Lung (tissue), 12 donors: ENCODE data around the gene RPL13A. TPM values are rescaled to one million over a fixed set of nuclear protein-coding genes. Genes with fewer than 3 reads are reported as not detected.
A peak's percentile ranks its signal among the peaks of the same experiment; 100 is the strongest.

Experiments used
- ATAC-seq: fragments of 200-7000 bp; cut with Tn5 transposase; one replicate; pipeline ENCODE4 v1.9.1; 2020; ENCODE audit warnings: moderate number of reproducible peaks; ENCODE audit not compliant: insufficient read depth, low FRiP score
- DNase-seq, 3 donors: peaks; one replicate each; pipeline ENCODE4 v3.0.0-alpha.2; 2013 to 2017
- H3K27ac ChIP-seq, 2 donors: one replicate each; pipeline ENCODE4 v1.5.1; 2013; ENCODE audit warnings: mild to moderate bottlenecking in 2 of 2, moderate library complexity in 2 of 2, control low read depth in 1 of 2, inconsistent platforms in 1 of 2, low read depth in 1 of 2, low read length in 1 of 2
- H3K27me3 ChIP-seq, 3 donors: one replicate each; pipeline ENCODE4 v1.5.1; 2013; ENCODE audit warnings: low read length in 2 of 3; ENCODE audit not compliant: control insufficient read depth in 3 of 3, insufficient read depth in 3 of 3
- H3K36me3 ChIP-seq, 4 donors: one replicate each; pipeline ENCODE4 v1.5.1; 2013; ENCODE audit warnings: low read length in 4 of 4, mild to moderate bottlenecking in 1 of 4, moderate library complexity in 1 of 4; ENCODE audit not compliant: control insufficient read depth in 4 of 4, insufficient read depth in 4 of 4
- H3K4me1 ChIP-seq, 5 donors: one replicate each; pipeline ENCODE4 v1.5.1; 2013; ENCODE audit warnings: low read length in 5 of 5, mild to moderate bottlenecking in 2 of 5, moderate library complexity in 1 of 5; ENCODE audit not compliant: control insufficient read depth in 5 of 5, insufficient read depth in 5 of 5
- H3K4me3 ChIP-seq: one replicate; pipeline ENCODE4 v1.5.1; 2013; ENCODE audit warnings: mild to moderate bottlenecking, control low read depth, moderate library complexity
- H3K9ac ChIP-seq, 2 donors: one replicate each; pipeline ENCODE4 v1.5.1; 2013; ENCODE audit warnings: low read length in 2 of 2, control low read depth in 1 of 2; ENCODE audit not compliant: insufficient read depth in 1 of 2
- H3K9me3 ChIP-seq, 4 donors: one replicate each; pipeline ENCODE4 v1.5.1; 2013; ENCODE audit warnings: low read length in 3 of 4, mild to moderate bottlenecking in 1 of 4, moderate library complexity in 1 of 4; ENCODE audit not compliant: control insufficient read depth in 4 of 4, insufficient read depth in 3 of 4
- WGBS, 2 donors: extraction: QIAGEN DNeasy Blood & Tissue Kit; methylation state at CpG; one replicate each; pipeline ENCODE4 v1.1.7; 2013; 5-methylcytosine and 5-hydroxymethylcytosine counted together
- polyA plus RNA-seq, 2 donors: library from polyadenylated mRNA; stranded (reverse); fragments of 200-250 nt; gene quantifications; one replicate each; pipeline ENCODE4 v1.2.1, GENCODE V29; 2013
- total RNA-seq, 2 donors: library from RNA; depleted of rRNA in 1 of 2; stranded (reverse); fragments of >200 nt in 1 of 2; gene quantifications; one replicate each; pipeline ENCODE4 v1.2.1, GENCODE V29; 2014 to 2021
- TF ChIP-seq, protein P1 (sequence below): IDR thresholded peaks from 2 replicates; pipeline ENCODE4 v1.5.1; 2012; ENCODE audit warnings: mild to moderate bottlenecking; ENCODE audit errors: control extremely low read depth, extremely low read depth
- donor health status: control.
- donor health status: control.
- donor health status: Bipolar disorder and iron deficiency.
- donor health status: healthy.
- donor health status: DM: yes; HTN: yes; CAD: no.

The RPL13A gene
- total and polyA plus RNA-seq, 4 donors, result 1,499 to 2,816 (median 2,481) TPM

DNA sequence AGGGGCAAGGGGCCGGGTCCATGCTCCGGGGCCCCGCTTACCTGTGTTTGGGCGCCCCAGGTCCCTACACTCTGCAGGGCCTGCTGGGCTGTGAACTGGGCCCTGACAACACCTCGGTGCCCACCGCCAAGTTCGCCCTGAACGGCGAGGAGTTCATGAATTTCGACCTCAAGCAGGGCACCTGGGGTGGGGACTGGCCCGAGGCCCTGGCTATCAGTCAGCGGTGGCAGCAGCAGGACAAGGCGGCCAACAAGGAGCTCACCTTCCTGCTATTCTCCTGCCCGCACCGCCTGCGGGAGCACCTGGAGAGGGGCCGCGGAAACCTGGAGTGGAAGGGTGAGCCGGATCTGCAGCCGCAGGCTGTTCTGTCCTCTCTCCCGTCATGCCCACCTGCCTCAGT is 26.7 kb downstream of the RPL13A start:
- no peak overlapping the region for H3K9ac ChIP-seq
- DNase-seq (no peak), ATAC-seq (no peak)
- peak overlapping the region in 1 of 2 donors; percentile 76 for H3K27ac ChIP-seq
- peaks cover 0 to 6% (median 4%) of the 10 kb centered on the region in 4 donors for H3K36me3 ChIP-seq
- no peaks in the 10 kb centered on the region for H3K9me3 ChIP-seq
- 69 to 87% methylated on average over 21 of the region's 21 CpGs for WGBS, 2 donors
- H3K4me3 ChIP-seq, result no peak overlapping the region
- TF ChIP-seq, protein P1, sequence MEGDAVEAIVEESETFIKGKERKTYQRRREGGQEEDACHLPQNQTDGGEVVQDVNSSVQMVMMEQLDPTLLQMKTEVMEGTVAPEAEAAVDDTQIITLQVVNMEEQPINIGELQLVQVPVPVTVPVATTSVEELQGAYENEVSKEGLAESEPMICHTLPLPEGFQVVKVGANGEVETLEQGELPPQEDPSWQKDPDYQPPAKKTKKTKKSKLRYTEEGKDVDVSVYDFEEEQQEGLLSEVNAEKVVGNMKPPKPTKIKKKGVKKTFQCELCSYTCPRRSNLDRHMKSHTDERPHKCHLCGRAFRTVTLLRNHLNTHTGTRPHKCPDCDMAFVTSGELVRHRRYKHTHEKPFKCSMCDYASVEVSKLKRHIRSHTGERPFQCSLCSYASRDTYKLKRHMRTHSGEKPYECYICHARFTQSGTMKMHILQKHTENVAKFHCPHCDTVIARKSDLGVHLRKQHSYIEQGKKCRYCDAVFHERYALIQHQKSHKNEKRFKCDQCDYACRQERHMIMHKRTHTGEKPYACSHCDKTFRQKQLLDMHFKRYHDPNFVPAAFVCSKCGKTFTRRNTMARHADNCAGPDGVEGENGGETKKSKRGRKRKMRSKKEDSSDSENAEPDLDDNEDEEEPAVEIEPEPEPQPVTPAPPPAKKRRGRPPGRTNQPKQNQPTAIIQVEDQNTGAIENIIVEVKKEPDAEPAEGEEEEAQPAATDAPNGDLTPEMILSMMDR, result no peak
- peaks cover 0 to 21% (median 12%) of the 10 kb centered on the region in 5 donors for H3K4me1 ChIP-seq
- H3K27me3 ChIP-seq, result no peaks in the 10 kb centered on the region

DNA sequence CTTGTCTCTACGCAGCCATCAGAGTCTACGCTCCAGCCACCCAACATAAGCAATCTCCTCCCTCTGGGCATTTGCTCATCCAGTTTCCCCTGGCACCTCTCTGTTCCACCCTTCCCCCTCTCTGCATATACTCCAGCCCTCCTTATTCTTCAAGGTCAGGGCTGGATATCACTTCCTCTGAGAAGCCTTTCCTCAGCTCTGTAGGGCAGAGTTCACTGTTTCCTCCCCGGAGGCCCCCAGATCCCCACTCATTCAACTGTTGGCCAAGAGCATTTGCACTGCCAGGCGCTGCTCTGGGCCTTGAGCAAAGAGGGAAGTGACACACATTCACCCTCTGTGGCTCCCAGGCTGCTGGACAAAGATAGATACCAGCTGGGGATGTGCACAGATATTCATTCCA is 28.4 kb downstream of the RPL13A start:
- Histone ChIP-seq H3K36me3 (peaks cover 0 to 8% (median 5%) of the 10 kb centered on the region in 4 donors), H3K4me1 (peaks cover 0 to 21% (median 12%) of the 10 kb centered on the region in 5 donors), H3K9ac (no peak overlapping the region), H3K27ac (peak overlapping the region in 1 of 2 donors; percentile 48), H3K27me3 (no peaks in the 10 kb centered on the region), H3K4me3 (no peak overlapping the region), H3K9me3 (no peaks in the 10 kb centered on the region)
- DNase-seq (peak; percentile 36 to 52 (median 43)), ATAC-seq (peak; percentile 31)
- TF ChIP-seq, protein P1, result no peak
- WGBS, 2 donors, result 13 to 36% methylated on average over 4 of the region's 4 CpGs

DNA sequence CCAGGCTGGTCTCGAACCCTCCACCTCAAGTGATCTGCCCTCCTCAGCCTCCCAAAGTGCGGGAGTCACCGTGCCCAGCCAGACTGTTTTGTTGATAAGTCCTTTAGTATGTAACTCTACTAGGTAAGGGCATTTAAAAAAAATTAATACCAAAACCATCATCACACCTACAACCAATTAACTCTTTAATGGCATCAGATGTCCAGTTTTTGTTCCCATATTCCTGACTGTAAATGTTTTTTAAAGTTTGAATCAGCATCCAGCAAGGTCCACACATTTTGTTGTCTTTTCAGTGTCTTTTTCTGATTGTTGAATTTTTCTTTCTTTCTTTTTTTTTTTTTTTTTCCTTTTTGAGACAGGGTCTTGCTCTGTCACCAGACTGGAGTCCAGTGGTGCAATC is 30.6 kb downstream of the RPL13A start:
- WGBS, 2 donors, result 89 to 94% methylated on average over 3 of the region's 3 CpGs
- Histone ChIP-seq H3K27ac (no peak overlapping the region), H3K4me1 (peaks cover 0 to 10% (median 5%) of the 10 kb centered on the region in 5 donors), H3K27me3 (no peaks in the 10 kb centered on the region), H3K4me3 (no peak overlapping the region), H3K9ac (no peak overlapping the region), H3K9me3 (no peaks in the 10 kb centered on the region), H3K36me3 (peaks cover 0 to 10% (median 7%) of the 10 kb centered on the region in 4 donors)
- TF ChIP-seq, protein P1, result no peak
- ATAC-seq (no peak), DNase-seq (no peak)
